Karpas-422 (cell line): Measurements from ENCODE around the gene CXXC5. TPM values are rescaled to one million over a fixed set of nuclear protein-coding genes. Genes with fewer than 3 reads are reported as not detected.

Experiments
- DNase-seq: peaks from one replicate; pipeline ENCODE4 v3.0.0-alpha.2; 2015
- H2AFZ ChIP-seq: fragments of 200-600 bp; sonication (generic); 2 replicates; pipeline ENCODE4 v1.6.1; 2014; ENCODE audit warnings: antibody characterized with exemption, low read length, mixed read lengths
- H3K27ac ChIP-seq: fragments of 200-600 bp; sonication (generic); 2 replicates; pipeline ENCODE4 v1.5.1; 2014; ENCODE audit warnings: mild to moderate bottlenecking, low read length, moderate library complexity
- H3K27me3 ChIP-seq: fragments of 200-600 bp; sonication (generic); 2 replicates; pipeline ENCODE4 v1.6.1; 2014; ENCODE audit warnings: low read length, mixed read lengths
- H3K36me3 ChIP-seq: fragments of 200-600 bp; sonication (generic); 2 replicates; pipeline ENCODE4 v1.6.1; 2014; ENCODE audit warnings: low read length, mixed read lengths; ENCODE audit not compliant: insufficient read depth
- H3K4me1 ChIP-seq: fragments of 200-600 bp; sonication (generic); 2 replicates; pipeline ENCODE4 v1.6.1; 2014; ENCODE audit warnings: mild to moderate bottlenecking, low read length, mixed read lengths
- H3K4me2 ChIP-seq: fragments of 200-600 bp; sonication (generic); 2 replicates; pipeline ENCODE4 v1.6.1; 2014; ENCODE audit warnings: low read length, low read depth, mild to moderate bottlenecking; ENCODE audit not compliant: poor library complexity, severe bottlenecking
- H3K4me3 ChIP-seq: fragments of 200-600 bp; sonication (generic); 2 replicates; pipeline ENCODE4 v1.5.1; 2014; ENCODE audit warnings: mild to moderate bottlenecking, antibody characterized with exemption, low read length, mixed read lengths
- H3K79me2 ChIP-seq: fragments of 200-600 bp; sonication (generic); 2 replicates; pipeline ENCODE4 v1.6.1; 2014; ENCODE audit warnings: mild to moderate bottlenecking, low read length, mixed read lengths
- H3K9ac ChIP-seq: fragments of 200-600 bp; sonication (generic); 2 replicates; pipeline ENCODE4 v1.6.0; 2014; ENCODE audit warnings: low read length
- H3K9me2 ChIP-seq: fragments of 200-600 bp; sonication (generic), shearing (Covaris generic); replicated peaks from 2 replicates; pipeline ENCODE4 v1.6.0; 2014; ENCODE audit warnings: mild to moderate bottlenecking, low read length, moderate library complexity; ENCODE audit not compliant: insufficient read depth
- H3K9me3 ChIP-seq: fragments of 300-700, 200-600 bp; sonication (generic); 2 replicates; pipeline ENCODE4 v1.6.1; 2014; ENCODE audit warnings: low read length, mixed read lengths
- H4K20me1 ChIP-seq: fragments of 200-600 bp; sonication (generic); 2 replicates; pipeline ENCODE4 v1.6.1; 2014; ENCODE audit warnings: mild to moderate bottlenecking, antibody characterized with exemption, low read length, low read depth; ENCODE audit not compliant: insufficient read depth
- total RNA-seq: library from RNA; depleted of rRNA; stranded (reverse); fragments of >200 nt; shearing (Covaris generic); gene quantifications from 2 replicates; pipeline ENCODE4 v1.2.3, GENCODE V29; 2014; ENCODE audit warnings: low replicate concordance

Gene CXXC5
- total RNA-seq, 1 experiment from 2014 or later: 2.9 TPM

DNA sequence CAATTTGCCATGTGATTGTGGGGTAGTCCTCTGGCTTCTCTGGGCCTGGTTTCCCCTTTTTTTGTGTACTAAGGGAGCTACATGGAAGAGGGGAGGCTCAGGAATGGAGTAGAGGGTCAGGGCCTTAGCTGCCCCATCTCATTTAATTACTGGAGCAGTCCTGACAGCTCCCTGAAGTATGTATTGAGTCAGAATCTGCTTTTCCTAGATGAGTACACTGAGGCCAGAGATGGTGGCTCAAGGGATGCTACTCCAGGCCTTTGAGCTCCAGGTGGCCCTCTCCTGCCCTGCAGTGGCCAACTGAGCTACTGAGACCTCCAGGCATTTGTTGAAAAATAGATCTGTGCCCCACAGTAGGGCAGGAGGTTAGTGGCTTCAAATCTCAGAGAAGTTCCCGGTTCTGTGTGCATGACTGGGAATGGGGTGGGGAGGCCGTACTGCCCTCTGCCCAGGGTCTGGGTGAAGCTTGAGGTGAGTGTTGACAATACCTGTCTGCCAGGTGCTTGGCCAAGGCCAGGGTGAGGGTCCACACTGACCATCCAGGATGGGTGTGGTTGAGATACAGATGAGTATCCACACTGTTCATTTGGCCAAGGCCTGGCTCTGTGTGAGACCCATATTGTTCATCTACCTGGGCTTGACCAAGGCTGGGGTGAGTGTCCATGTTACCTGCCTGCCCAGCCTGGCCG, 45.7 kb downstream of the CXXC5 start:
- no peak overlapping the region for H3K27ac ChIP-seq
- no peaks in the 10 kb centered on the region for H3K9me2 ChIP-seq
- H3K9me3 ChIP-seq: no peaks in the 10 kb centered on the region
- no peaks in the 10 kb centered on the region for H3K27me3 ChIP-seq
- H3K4me3 ChIP-seq: no peak overlapping the region
- H3K79me2 ChIP-seq: no peaks in the 10 kb centered on the region
- no peaks in the 10 kb centered on the region for H3K36me3 ChIP-seq
- DNase-seq: no peak
- H3K9ac ChIP-seq: no peak overlapping the region
- H3K4me1 ChIP-seq: peaks cover 17% of the 10 kb centered on the region
- H3K4me2 ChIP-seq: no peak overlapping the region
- H4K20me1 ChIP-seq: 0 out of 2 replicates have a peak, but pooled peaks cover 7% of the 10 kb centered on the region
- H2AFZ ChIP-seq: no peak overlapping the region

GRCh38 chr5:139694556-139695177, 46.5 kb downstream of the CXXC5 start:
- H3K36me3 ChIP-seq: no peaks in the 10 kb centered on the region
- no peak for DNase-seq
- H2AFZ ChIP-seq: no peak overlapping the region
- peaks cover 11% of the 10 kb centered on the region for H3K4me1 ChIP-seq
- H3K9me2 ChIP-seq: no peaks in the 10 kb centered on the region
- no peak overlapping the region for H3K4me2 ChIP-seq
- no peak overlapping the region for H3K27ac ChIP-seq
- H3K27me3 ChIP-seq: no peaks in the 10 kb centered on the region
- H3K9ac ChIP-seq: no peak overlapping the region
- H3K4me3 ChIP-seq: no peak overlapping the region
- H3K9me3 ChIP-seq: no peaks in the 10 kb centered on the region
- no peaks in the 10 kb centered on the region for H3K79me2 ChIP-seq
- H4K20me1 ChIP-seq: 0 out of 2 replicates have a peak, but pooled peaks cover 6% of the 10 kb centered on the region

DNA sequence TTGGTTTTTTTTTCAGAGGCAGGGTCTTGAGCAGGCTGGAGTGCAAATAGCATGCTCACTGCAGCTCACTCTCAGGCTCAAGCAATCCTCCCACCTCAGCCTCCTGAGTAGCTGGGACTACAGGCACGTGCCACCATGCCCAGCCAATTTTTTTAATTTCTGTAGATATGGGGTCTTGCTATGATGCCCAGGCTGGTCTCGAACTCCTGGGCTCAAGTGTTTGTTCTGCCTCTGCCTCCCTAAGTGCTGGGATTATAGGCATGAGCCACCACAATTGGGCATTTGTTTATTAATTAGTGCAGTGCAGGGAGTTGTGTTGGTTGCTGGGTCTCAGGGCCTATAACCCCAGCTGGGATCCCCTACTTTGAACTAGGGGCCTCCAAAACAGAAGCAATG, 47.0 kb downstream of the CXXC5 start:
- no peaks in the 10 kb centered on the region for H3K27me3 ChIP-seq
- no peak overlapping the region for H3K4me3 ChIP-seq
- no peak overlapping the region for H3K4me2 ChIP-seq
- no peak overlapping the region for H2AFZ ChIP-seq
- H3K36me3 ChIP-seq: no peaks in the 10 kb centered on the region
- H3K4me1 ChIP-seq: peaks cover 8% of the 10 kb centered on the region
- no peaks in the 10 kb centered on the region for H3K79me2 ChIP-seq
- no peak overlapping the region for H3K9ac ChIP-seq
- 0 out of 2 replicates have a peak, but pooled peaks cover 4% of the 10 kb centered on the region for H4K20me1 ChIP-seq
- no peak for DNase-seq
- H3K9me3 ChIP-seq: no peaks in the 10 kb centered on the region
- H3K9me2 ChIP-seq: no peaks in the 10 kb centered on the region
- no peak overlapping the region for H3K27ac ChIP-seq

- H4K20me1 ChIP-seq: 0 out of 2 replicates have a peak, but pooled peaks cover 4% of the 10 kb centered on the region
- H3K4me1 ChIP-seq: peaks cover 8% of the 10 kb centered on the region
- no peaks in the 10 kb centered on the region for H3K79me2 ChIP-seq
- H2AFZ ChIP-seq: no peak overlapping the region
- H3K9me3 ChIP-seq: no peaks in the 10 kb centered on the region
- no peak for DNase-seq
- H3K4me3 ChIP-seq: no peak overlapping the region
- no peak overlapping the region for H3K4me2 ChIP-seq
- no peaks in the 10 kb centered on the region for H3K9me2 ChIP-seq
- no peaks in the 10 kb centered on the region for H3K27me3 ChIP-seq
- no peak overlapping the region for H3K27ac ChIP-seq
- H3K36me3 ChIP-seq: no peaks in the 10 kb centered on the region
- no peak overlapping the region for H3K9ac ChIP-seq
Measured at GRCh38 chr5:139696167-139696893, 48.2 kb downstream of the CXXC5 start.

GRCh38 chr5:139696894-139697658, 48.9 kb downstream of the CXXC5 start:
- H3K79me2 ChIP-seq: no peaks in the 10 kb centered on the region
- no peaks in the 10 kb centered on the region for H3K9me2 ChIP-seq
- H3K27ac ChIP-seq: no peak overlapping the region
- 0 out of 2 replicates have a peak, but pooled peaks cover 4% of the 10 kb centered on the region for H4K20me1 ChIP-seq
- H3K9ac ChIP-seq: no peak overlapping the region
- no peak for DNase-seq
- peaks cover 8% of the 10 kb centered on the region for H3K4me1 ChIP-seq
- H3K4me2 ChIP-seq: no peak overlapping the region
- H3K4me3 ChIP-seq: no peak overlapping the region
- no peak overlapping the region for H2AFZ ChIP-seq
- no peaks in the 10 kb centered on the region for H3K36me3 ChIP-seq
- no peaks in the 10 kb centered on the region for H3K9me3 ChIP-seq
- no peaks in the 10 kb centered on the region for H3K27me3 ChIP-seq

- Histone ChIP-seq H3K4me1 (peaks cover 8% of the 10 kb centered on the region), H3K27me3 (no peaks in the 10 kb centered on the region), H4K20me1 (0 out of 2 replicates have a peak, but pooled peaks cover 4% of the 10 kb centered on the region), H3K27ac (no peak overlapping the region), H3K9me2 (no peaks in the 10 kb centered on the region), H3K79me2 (no peaks in the 10 kb centered on the region), H2AFZ (no peak overlapping the region), H3K4me3 (no peak overlapping the region), H3K9me3 (no peaks in the 10 kb centered on the region), H3K9ac (no peak overlapping the region), H3K36me3 (no peaks in the 10 kb centered on the region), H3K4me2 (no peak overlapping the region)
- peak; percentile 64 for DNase-seq
Measured at GRCh38 chr5:139698490-139699146, 50.5 kb downstream of the CXXC5 start.

GRCh38 chr5:139699351-139699750, 51.2 kb downstream of the CXXC5 start:
- Histone ChIP-seq H3K27me3 (no peaks in the 10 kb centered on the region), H3K27ac (no peak overlapping the region), H3K4me3 (no peak overlapping the region), H3K79me2 (no peaks in the 10 kb centered on the region), H3K36me3 (no peaks in the 10 kb centered on the region), H3K4me1 (peaks cover 8% of the 10 kb centered on the region), H3K4me2 (no peak overlapping the region), H2AFZ (no peak overlapping the region), H3K9me2 (no peaks in the 10 kb centered on the region), H3K9ac (no peak overlapping the region), H4K20me1 (no peaks in the 10 kb centered on the region), H3K9me3 (no peaks in the 10 kb centered on the region)
- DNase-seq: no peak
